Stimulated activated CD8-positive, alpha-beta memory T cell treated with anti-CD3 and anti-CD28 coated beads, Interleukin-15, amount 100 ng/mL, for 24 hours (primary cell): ENCODE measurements around the gene SNPH.

ENCODE experiments used
- DNase-seq: peaks from one replicate; pipeline ENCODE4 v3.0.0-alpha.2; 2020; ENCODE audit warnings: low read depth

SNPH gene

DNA sequence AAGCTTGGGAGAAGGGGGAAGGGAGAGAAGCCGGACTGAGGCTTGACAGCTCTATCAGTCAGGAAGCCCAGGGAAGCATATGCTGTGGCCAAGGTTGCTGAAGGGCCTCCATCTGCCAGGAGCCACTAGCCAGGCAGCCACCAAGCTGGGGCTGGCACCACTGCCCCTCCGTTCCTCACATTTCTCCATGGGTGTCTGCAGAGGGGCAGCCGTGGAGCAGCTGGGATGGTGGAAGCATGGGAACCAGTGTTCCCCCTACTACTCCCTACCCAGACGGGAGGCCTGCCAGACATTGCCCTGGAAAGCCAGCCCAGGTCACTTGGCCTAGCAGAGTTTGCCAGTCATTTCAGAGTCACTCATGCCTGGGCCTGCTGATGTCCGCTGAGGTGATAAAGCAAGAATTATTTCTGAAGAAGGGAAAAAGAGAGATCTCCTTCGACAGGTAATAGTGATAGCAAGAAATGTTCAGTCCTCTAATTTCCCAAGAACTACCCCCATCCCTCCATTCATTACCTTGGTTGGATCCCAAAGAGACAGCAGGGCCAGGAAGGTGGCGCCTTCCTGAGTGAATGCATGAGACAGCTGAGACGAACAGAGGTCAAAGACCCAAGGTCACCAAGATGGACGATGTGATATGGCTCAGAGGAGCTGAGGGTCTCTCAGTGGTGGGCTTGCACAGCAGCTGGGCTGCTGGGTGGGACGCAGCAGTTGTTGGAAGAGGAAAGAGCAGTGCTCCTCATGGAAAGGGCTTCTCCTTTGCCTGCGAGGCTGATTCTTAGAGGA is 21.9 kb downstream of the SNPH start:
- no peak for DNase-seq

DNA sequence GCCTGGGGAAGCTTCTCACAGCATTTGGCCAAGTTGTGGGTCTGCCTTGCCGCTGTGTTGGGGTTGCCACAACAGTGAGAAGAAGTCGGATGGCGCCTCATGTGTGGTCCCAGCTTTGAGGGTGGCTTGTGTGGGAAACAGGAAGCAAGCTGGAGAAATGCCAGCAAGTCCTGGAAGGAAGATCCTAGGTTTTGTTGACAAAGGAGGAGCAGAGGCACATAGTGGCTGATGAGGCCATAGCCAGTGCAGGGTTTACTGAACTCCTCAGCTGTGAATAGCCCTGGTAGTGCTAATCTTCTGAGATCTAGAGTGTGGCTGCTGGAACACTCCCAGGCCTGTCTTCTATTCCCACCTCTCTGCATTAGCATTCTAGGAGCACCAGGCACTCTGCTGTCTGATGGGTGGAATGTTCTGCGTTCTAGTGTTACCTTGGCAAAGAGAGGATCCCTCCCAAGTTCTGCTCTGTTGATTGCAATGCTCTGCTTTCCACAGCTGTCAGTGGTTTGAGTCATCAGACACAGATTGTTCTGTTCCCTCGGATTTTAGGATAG is 25.2 kb downstream of the SNPH start:
- no peak for DNase-seq

DNA sequence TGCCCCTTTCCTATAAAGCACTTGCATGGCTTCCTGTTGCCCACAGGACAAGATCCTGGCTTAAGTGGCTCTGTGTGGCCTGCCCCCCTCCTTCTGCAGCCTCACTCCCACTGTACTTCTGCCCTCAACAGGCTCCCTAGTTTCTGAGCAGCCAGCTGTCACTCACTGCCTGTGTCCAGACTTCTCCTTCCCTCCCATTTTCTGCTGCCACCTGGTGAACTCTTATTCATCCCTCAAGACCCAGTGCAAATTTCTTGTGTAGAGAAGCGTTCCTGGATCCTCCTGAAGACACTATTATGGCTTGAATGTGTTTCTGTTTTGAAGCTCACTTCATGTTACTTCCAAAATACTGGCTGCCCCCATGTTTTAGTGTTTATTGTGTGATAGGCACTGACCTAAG is 26.5 kb downstream of the SNPH start:
- no peak for DNase-seq

DNA sequence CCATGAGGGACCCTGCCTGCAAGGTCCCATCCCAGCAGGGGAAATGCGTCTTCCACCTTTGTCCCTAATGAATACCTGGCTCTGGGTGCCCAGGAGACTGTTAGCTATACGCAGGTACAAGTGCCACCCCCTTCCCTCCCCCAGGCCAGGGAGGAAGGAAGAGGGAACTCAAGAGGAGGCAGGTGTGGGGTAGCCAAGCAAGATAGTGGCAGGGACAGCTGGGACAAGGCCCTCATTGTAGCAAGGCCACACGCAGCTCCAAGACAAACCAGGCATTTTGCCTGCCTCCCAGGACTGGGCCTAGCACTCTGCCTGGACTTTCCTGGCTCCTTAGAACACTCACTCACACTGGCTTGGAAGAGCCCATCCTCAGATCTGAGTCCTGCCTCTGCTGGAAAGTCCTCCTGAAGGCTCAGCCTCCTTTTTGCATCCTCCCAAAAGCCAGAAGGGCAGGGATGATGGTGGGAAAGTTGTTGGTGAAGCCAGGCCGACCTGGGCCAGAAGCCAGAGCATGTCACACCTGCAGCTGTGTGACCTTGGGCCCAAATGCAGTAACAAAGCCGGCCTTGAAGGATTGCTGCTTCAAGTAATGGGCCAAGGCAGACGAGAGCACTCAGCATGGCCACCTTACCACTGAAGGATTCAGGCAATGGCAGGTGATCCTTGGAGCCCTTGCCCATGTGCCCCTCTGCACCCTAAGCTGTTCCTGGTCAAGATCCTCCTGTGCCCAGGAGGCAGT is 27.7 kb downstream of the SNPH start:
- DNase-seq = no peak

DNA sequence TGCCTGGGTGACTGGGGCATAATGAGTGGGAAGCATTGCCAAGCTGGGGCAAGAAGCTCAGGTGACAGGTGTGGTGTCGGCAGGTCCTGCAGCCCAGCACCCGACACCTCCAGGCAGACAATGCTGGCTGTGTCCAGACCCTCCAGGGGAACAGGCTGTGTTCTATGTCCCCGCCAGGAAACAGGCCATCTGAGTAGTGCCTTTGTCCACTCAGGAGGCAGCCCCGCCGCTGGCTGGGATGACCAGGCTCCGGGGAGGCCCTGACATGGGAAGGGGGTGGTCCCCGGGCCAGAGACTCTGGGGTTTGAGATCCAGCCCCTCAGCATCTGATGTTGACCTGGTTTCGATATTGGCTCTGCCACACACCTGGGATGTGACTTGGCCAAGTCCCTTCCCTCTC is 28.4 kb downstream of the SNPH start:
- DNase-seq = no peak

DNA sequence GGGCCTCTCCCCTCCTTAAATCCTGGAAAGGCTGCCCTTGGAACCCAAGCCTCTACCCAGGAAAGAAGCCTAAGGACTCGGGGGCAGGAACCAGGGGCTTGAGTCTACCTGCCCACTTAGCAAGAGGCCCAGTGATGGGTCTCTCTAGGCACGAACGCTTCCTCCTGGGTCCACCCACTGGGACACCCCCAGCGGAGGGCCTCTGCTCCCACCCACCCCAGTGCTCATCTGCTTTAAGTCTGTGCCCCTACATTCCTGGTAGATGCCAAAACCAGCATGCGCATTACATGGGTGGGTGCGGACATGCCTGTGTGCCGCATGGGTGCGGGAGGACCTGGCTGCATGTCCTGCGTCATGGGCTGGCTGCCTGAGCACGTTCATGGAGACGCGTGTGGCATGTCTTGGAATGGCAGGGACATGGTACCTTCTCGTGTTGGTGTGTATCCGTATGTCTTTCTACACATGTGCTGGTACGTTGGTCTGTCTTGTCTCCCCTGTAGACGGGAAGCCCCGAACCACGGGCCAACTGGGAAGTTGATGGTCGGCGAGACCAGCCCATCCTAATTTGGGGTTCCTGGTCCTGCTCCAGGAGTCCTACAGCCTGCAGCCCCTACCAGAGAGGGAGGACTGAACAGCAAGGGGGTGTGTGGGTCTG is 29.3 kb downstream of the SNPH start:
- DNase-seq = no peak

DNA sequence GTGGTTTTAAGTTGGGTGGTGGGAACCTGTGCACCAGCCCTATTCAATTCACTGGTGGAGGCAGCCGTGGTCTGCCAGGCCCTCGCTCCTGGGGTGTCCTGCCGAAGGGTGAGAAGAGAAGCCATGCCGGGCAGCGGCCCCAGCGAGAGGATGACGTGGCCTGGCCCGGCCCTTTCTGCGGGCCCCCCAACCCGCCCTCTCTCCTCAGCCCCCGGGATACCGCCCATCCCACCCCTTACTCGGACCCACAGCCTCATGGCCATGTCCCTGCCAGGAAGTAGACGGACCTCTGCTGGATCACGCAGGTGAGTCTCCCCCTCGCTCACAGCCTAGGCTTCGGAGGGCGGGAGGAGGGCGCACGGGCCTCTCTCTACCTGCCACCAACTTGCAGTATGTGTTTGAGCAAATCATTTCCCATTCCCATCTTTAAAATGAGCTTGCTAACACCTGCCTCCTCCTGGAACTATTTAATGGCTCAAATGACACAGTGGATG is 30.1 kb downstream of the SNPH start:
- DNase-seq = no peak

DNA sequence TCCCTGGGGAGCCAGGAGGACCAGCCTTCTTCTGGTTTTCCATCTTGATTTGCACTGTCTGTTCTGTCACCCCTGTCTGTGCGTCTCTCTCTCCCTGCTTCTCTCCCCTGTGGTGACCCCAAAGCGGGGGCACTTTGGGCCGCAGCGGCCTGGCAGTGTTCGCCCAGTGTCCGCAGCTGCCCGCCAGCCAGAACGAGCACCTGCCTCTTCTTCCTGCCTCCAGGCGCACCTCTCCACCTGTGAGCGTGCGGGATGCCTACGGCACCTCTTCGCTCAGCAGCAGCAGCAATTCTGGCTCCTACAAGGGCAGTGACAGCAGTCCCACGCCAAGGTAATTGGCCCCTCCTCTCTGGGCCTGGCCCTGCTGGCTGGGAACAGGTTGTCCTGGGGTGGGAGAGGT is 30.8 kb downstream of the SNPH start:
- no peak for DNase-seq

DNA sequence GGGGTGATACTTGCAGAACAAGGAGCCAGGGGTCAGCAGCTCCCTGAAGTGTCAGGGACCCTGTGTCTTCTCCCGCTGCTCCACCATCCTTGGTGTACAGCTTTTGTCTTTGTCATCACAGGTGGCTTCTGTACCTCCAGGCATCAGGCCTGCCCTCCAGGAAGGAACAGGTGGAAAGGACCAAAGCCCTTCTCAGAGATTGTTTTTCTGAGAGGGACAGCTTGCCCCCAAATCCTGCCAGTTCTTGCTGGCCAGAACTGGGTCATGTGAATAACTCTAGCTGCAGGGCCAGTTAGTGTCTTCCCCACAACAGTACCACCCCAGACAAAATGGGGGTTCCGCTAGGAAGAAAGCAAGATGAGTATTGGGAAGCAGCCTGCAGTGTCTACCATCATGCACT is 31.4 kb downstream of the SNPH start:
- no peak for DNase-seq

DNA sequence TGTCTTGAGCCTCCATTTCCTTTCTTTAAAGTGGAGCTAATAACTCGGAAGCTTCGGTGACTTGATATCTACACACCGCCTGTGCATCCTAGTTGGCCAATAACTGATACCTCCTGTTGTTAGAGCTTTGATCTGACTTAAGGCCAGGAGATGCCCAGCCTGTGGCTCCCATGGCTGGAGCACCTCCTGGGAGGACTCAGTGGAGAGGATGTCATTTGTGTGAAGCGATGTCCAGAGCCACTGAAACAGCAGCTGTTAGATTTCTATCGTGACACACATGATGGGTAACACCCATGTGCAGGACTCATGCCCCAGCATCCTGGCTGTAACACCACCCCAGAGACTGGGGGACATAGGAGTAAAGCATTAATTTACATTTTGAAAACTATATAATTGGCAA is 32.1 kb downstream of the SNPH start:
- DNase-seq = no peak

DNA sequence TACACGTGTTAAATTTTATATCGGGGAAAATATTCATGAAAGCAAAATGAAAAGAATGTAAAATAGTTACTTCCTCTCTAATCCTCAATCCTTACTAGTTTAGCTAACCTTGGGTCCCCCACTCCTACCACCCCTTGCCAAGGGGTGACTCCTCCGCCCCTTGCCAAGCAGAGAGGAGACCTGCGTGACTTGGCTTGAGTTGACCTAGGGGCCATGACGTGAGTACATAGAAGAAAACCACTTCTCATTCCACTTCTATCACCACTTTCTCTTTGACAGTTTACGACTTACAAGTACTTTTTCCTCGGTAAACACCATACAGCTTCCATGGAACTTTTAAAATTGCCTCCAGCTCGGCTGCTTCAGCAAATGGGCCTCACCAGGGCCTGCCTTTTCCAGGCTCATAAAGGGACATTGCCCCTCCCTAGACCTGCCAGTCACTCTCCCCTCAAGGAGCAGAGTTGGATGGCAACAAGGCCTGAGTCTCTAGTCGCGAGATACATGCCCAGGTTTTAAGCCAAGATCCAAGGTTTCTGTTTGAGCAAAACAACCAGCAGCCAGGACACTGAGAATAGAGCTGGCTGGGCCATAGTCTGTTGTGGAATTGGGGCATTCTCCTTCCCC is 32.9 kb downstream of the SNPH start:
- no peak for DNase-seq

DNA sequence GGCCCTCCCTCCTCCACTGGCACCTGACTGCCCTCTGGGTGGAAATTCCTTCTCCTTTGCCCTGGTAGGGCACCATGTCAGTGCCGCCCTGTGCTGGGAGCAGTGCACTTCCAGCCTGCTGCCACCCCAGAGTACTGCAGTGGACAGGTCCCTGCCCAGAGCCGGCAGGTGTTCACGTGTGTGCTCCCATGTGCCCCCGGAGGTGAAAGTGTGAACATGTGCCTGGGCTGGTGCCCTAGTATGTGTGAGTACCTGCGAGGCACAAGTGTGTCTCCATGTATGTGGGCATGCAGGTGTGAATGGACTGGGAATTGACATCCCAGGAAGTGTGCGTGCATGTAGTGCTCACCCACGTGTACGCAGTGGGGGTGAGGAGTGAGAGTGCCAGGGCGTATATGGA is 33.4 kb downstream of the SNPH start:
- no peak for DNase-seq

DNA sequence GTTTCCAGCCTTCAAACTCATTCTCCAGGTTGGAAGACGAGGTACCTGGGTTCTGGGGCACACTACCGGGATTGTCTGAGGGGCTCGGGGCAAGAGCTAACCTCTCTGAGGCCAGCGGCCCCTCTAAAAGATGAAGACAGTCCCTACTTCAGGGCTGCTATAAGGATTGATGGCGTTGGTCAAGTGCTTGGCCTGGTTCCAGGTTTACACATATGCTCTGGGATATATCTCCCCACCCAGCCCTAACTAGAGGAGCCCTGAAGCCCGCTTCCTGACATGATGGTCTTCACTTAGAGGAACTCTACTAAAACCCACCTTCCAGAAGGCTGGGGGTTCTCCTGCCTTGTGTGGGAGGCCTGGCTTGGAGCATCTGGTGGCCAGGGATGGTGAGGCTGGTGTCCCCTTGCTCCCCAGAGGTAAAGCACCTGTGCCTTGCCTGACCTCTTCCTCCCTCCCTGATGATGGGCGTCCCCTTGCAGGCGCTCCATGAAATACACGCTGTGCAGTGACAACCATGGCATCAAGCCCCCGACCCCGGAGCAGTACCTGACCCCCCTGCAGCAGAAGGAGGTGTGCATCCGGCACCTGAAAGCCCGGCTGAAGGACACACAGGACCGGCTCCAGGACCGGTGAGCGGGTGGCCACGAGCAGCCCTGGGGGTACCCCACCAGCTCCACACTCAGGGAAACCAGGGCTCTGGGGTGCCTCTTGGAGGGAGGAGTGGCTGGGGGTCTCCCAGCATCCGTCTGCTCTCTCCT is 34.2 kb downstream of the SNPH start:
- DNase-seq = no peak

DNA sequence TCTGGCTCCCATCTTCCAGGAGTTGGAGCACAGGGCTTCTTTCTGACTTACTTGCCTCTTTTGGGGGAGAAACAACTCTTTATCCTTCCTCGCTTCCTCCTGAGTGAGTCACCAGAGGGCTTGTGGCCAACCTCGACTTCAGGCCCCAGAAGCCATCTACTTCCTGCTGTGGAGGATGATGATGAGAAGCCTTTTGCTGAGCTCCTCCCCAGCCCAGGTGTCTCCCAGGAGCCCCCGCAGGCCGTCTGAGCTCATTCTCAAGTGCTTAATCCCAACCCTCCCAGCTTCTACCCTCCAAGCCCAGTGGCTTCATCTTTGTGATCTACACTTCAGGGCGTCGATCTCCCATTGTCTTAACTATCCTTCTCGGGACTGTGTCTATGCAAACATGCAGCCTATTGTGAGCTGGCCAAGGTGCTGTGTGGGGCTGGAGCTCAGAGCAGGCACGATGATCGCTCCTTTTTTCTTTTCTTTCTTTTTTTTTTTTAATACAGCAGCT is 35.0 kb downstream of the SNPH start:
- no peak for DNase-seq

DNA sequence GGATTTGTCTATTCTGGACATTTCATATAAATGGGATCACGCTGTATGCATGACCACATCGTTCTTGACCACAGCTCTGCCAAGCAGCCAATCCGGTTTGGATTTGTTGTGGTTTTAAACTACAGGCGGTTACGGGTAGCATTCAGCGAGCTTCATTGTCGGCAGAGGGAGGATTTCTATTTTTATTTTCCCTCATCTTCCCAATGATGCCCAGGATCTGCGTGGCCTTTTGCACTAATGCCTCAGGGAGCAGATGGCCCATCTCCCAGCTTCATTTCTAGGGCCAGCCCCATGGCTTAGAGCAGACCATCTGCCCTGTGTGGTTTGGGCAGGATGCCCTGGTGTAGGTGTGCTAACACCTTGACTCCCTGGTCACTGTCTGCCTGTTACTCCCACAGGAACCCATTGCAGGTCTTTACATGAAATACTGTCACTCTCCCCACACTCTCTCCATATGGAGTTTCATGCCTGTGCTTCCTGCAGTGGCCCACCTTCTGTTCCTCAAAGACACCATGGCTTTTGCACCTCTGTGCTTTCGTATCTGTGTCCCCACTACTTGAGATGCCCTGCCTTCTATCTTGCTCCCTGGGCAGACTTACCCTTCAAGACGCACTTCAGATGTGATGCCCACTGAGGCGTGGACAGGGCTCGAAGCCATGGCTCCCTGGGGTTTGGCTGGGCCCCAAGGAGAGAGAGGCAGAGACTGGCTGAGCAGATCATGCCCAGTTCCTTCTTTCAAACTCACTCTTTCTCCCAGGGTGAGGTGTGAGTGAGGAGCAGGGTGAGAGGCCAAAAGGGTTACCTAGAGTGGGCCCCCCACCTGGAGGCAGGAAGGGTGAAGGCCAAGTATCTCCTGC is 36.8 kb downstream of the SNPH start:
- DNase-seq = no peak

DNA sequence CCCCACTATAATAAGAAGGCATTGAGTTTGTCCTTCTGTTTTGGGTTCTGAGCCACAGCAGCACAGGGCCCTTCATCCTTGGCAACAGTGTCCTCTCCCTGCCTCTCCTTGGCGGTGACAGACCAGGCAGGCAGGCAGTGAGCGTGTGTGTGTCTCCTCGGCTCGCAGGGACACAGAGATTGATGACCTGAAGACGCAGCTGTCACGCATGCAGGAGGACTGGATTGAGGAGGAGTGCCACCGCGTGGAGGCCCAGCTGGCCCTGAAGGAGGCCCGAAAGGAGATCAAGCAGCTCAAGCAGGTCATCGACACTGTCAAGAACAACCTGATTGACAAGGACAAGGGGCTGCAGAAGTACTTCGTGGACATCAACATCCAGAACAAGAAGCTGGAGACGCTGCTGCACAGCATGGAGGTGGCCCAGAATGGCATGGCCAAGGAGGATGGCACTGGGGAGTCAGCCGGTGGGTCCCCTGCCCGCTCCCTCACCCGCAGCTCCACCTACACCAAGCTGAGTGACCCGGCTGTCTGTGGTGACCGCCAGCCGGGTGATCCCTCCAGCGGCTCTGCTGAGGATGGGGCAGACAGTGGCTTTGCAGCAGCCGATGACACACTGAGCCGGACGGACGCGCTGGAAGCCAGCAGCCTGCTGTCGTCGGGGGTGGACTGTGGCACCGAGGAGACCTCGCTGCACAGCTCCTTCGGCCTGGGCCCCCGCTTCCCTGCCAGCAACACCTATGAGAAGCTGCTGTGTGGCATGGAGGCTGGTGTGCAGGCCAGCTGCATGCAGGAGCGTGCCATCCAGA is 38.8 kb downstream of the SNPH start:
- no peak for DNase-seq

DNA sequence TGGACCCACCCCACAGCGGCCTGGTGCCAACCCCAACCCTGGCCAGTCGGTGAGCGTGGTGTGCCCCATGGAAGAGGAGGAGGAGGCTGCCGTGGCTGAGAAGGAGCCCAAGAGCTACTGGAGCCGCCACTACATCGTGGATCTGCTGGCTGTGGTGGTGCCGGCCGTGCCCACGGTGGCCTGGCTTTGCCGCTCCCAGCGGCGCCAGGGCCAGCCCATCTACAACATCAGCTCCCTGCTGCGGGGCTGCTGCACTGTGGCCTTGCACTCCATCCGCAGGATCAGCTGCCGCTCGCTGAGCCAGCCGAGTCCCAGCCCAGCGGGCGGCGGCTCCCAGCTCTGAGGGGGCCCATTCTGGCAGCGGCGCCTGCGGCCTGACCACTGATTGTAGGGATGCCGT is 39.6 kb downstream of the SNPH start:
- no peak for DNase-seq

DNA sequence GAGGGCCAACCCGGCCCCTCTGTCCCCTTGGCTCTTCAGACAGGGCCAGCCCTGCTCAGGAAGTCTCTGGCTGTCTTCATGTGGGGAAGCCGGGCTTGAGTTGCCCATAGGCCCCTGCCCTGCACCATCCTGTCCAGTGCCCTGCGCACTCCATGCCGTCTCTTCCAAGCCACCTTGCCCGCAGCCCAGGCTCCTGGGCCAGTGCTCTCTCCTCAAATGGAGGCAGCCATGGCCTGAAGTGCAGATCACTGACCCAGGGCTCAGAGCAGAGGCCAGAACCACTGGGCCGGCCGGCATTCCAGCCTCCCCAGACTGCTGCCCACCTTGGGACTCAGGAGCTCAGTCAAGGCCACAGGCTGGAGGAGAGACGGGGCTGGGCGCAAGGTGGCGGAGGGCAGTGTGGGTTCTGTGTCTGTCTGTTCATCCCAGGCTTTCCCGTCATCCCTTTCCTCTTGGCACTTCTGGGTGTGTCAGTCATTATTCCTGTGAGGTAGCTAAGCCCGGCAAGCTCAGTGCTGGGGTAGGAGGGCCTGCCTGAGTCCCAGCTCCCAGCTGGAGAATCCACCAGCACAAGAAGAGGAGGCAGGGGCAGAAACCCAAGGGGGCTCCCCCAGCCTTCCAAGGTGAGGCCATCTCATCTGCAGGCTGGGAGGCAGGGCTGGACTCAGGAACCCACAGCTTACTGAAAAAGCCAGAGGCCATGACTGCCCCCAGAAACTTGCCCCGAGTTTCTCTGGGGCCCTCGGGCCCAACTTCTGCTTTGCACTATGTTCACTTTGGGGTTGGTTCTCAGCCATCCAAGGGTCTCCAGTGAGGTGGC is 40.4 kb downstream of the SNPH start:
- DNase-seq = no peak

DNA sequence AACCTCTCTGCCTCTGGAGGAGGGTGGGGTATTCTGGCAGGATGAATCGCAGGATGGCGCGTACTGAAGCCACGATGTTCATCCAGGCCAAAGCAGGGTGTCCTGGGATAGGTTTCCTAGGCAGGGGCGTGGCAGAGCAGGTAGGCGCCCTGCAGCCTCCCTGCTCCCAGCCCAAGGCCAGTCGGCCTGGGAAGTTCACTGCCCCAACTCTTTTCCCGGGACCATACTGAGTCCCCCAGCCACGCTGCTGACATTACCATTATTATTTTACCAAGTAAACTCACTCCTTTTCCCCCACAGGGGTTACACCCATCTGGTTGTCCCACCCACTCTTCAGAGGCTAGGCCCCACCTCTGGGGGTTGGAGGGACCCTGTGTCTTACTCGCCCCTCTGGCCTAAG is 41.1 kb downstream of the SNPH start:
- DNase-seq = no peak
